ENCODE data around the gene BOLA1.

The BOLA1 gene

DNA sequence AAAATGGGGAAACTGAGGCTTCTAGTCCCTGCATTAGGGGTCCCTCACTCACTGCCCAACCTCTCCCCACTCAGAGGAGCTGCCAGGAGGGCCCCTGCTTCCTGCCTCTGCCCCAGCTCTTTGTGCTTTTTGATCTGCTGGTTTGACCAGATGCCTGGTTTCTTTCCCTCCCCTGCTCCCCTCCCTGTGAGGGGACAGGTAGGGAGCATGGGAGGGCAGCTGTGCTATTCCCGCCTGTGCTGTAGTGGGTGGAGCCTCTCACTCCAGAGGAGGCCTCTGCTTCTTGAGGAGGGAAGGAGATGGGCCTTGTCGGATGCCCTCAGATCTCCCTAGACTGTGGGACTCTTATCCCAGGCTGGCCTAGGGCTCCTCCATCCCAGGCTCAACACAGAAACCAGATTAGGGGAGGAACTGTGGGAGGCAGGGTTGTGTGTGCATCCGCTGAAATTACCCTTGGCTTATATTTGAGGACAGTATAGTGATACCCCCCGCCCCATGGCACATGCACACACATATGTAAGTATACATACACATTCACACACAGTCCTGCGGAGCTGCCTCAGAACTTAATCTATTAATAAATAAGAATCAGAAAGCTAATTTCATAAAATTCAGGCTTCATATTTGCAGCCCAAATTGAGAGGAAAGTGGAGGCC, 4.6 kb downstream of the BOLA1 start:
- H3K4me3 ChIP-seq (ENCODE audit: low read length), result no peak overlapping the region
- DNase-seq, result no peak
- H2AFZ ChIP-seq (ENCODE audit: low read length), result no peak overlapping the region
- no peaks in the 10 kb centered on the region for H4K20me1 ChIP-seq (ENCODE audit: insufficient read depth, low read length)
- peaks cover 4% of the 10 kb centered on the region; the same call in 1 of the 2 replicates for H3K79me2 ChIP-seq (ENCODE audit: low read length)
- no peak overlapping the region for H3K4me2 ChIP-seq (ENCODE audit: low read depth, low read length)
- no peak overlapping the region for H3K9ac ChIP-seq (ENCODE audit: low read length)
- H3K9me3 ChIP-seq (replicated peaks; ENCODE audit: insufficient read depth, low read length), result no peaks in the 10 kb centered on the region
- no peak overlapping the region for H3K27ac ChIP-seq (ENCODE audit: low read length)
- no peaks in the 10 kb centered on the region for H3K9me2 ChIP-seq (replicated peaks; ENCODE audit: insufficient read depth, low read length)
- H3F3A ChIP-seq (ENCODE audit: insufficient read depth, low read length), result peaks cover 7% of the 10 kb centered on the region
- TF ChIP-seq EZH2 (optimal IDR thresholded peaks at IDR 0.05; ENCODE audit: low read depth, low read length) (no peak), CTCF (IDR thresholded peaks at IDR 0.05; ENCODE audit: low read length) (no peak)
- no peaks in the 10 kb centered on the region for H3K36me3 ChIP-seq (replicated peaks; ENCODE audit: insufficient read depth, low read length)
- peaks cover 6% of the 10 kb centered on the region; the same call in 1 of the 2 replicates for H3K4me1 ChIP-seq (ENCODE audit: low read length)
- 0 out of 2 replicates have a peak, but pooled peaks cover 8% of the 10 kb centered on the region for H3K27me3 ChIP-seq (replicated peaks; ENCODE audit: insufficient read depth, low read length)

DNA sequence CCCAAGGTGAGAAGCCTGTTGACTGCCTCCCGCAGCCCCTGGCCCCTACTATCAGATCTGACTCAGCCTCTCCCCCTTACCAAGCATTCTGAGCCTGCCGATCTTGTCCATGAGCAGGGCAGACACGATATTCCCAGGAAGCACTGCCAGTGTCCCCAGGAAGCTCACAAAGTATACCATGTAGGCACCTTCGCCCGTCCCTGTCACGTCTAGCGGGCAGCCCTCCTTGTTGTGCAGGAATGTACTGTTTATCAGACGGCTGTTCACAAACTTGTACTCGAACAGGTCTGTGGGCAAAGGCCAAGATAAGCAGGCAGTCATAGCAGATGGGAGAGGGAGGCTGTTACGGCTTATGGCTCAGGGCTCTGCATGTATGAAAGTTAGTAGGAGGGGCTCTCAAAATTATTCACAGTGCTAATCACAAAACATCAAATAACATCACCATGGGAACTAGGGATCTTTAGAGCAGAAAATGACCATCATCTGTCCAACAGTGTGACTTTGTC, 7.3 kb downstream of the BOLA1 start:
- Histone ChIP-seq H3K36me3 (replicated peaks; ENCODE audit: insufficient read depth, low read length) (no peaks in the 10 kb centered on the region), H3K27ac (ENCODE audit: low read length) (no peak overlapping the region), H3K79me2 (ENCODE audit: low read length) (no peaks in the 10 kb centered on the region)

DNA sequence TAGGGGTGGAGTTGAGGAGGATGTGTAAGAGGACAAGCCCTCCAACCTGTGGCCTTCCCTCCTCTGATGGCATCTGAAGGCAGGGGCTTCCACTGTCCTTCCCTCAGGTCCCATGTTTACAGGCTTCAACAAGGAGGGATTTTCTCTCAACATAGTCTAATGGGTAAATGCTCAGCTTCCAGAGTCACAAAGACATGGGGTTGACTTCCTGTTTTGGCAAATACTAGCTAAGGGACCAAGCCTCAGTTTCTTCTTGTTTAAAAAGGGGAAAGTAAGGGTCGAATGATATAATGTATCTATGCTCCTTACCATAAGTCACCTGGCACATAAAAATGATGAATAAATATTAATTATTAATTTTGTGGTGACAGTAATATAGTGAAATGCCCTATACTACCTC, 15.2 kb downstream of the BOLA1 start:
- H3K27ac ChIP-seq (ENCODE audit: low read length), result no peak overlapping the region
- H3K79me2 ChIP-seq (ENCODE audit: low read length), result no peaks in the 10 kb centered on the region
- peaks cover 6% of the 10 kb centered on the region; the same call in 1 of the 2 replicates for H3K4me1 ChIP-seq (ENCODE audit: low read length)
- H3K36me3 ChIP-seq (replicated peaks; ENCODE audit: insufficient read depth, low read length), result no peaks in the 10 kb centered on the region
- no peak for TF ChIP-seq CTCF (IDR thresholded peaks at IDR 0.05; ENCODE audit: low read length)
- TF ChIP-seq EZH2 (optimal IDR thresholded peaks at IDR 0.05; ENCODE audit: low read depth, low read length), result no peak
- no peak for TF ChIP-seq EZH2phosphoT487 (IDR thresholded peaks at IDR 0.05; ENCODE audit: low read length)
- no peak overlapping the region for H3K4me2 ChIP-seq (ENCODE audit: low read depth, low read length)
- no peaks in the 10 kb centered on the region for H4K20me1 ChIP-seq (ENCODE audit: insufficient read depth, low read length)
- no peaks in the 10 kb centered on the region for H3K9me3 ChIP-seq (replicated peaks; ENCODE audit: insufficient read depth, low read length)
- H2AFZ ChIP-seq (ENCODE audit: low read length), result no peak overlapping the region
- no peaks in the 10 kb centered on the region for H3F3A ChIP-seq (ENCODE audit: insufficient read depth, low read length)
- no peak for DNase-seq
- H3K9ac ChIP-seq (ENCODE audit: low read length), result no peak overlapping the region
- H3K9me2 ChIP-seq (replicated peaks; ENCODE audit: insufficient read depth, low read length), result no peaks in the 10 kb centered on the region
- H3K4me3 ChIP-seq (ENCODE audit: low read length), result no peak overlapping the region
- no peaks in the 10 kb centered on the region for H3K27me3 ChIP-seq (replicated peaks; ENCODE audit: insufficient read depth, low read length)

More for the DNA sequence above, 7.3 kb downstream of the BOLA1 start:
- no peaks in the 10 kb centered on the region for H3K9me3 ChIP-seq (replicated peaks; ENCODE audit: insufficient read depth, low read length)
- no peaks in the 10 kb centered on the region for H4K20me1 ChIP-seq (ENCODE audit: insufficient read depth, low read length)
- H3K4me3 ChIP-seq (ENCODE audit: low read length), result no peak overlapping the region
- no peak for TF ChIP-seq CTCF (IDR thresholded peaks at IDR 0.05; ENCODE audit: low read length)
- TF ChIP-seq EZH2phosphoT487 (IDR thresholded peaks at IDR 0.05; ENCODE audit: low read length), result no peak
- TF ChIP-seq EZH2 (optimal IDR thresholded peaks at IDR 0.05; ENCODE audit: low read depth, low read length), result no peak
- DNase-seq, result no peak
- 0 out of 2 replicates have a peak, but pooled peaks cover 8% of the 10 kb centered on the region for H3K27me3 ChIP-seq (replicated peaks; ENCODE audit: insufficient read depth, low read length)
- H3K4me2 ChIP-seq (ENCODE audit: low read depth, low read length), result no peak overlapping the region
- no peak overlapping the region for H2AFZ ChIP-seq (ENCODE audit: low read length)
- no peak overlapping the region for H3K9ac ChIP-seq (ENCODE audit: low read length)
- no peaks in the 10 kb centered on the region for H3F3A ChIP-seq (ENCODE audit: insufficient read depth, low read length)
- H3K9me2 ChIP-seq (replicated peaks; ENCODE audit: insufficient read depth, low read length), result no peaks in the 10 kb centered on the region
- no peaks in the 10 kb centered on the region for H3K4me1 ChIP-seq (ENCODE audit: low read length)
